Psoas muscle (tissue), 8 donors: ENCODE data around the gene FAM20A. TPM values are rescaled to one million over a fixed set of nuclear protein-coding genes. Genes with fewer than 3 reads are reported as not detected.
"Not testable (repeated sequence)": the region's sequence is repeated elsewhere in the genome, so short reads cannot be mapped to it uniquely, and the experiment has no call there.

Source experiments
- ATAC-seq, 4 donors: fragments of 200-7000 bp; cut with Tn5 transposase; one replicate each; pipeline ENCODE4 v1.9.1; 2020; ENCODE audit warnings: moderate library complexity in 3 of 4, mild to moderate bottlenecking in 2 of 4
- DNase-seq, 2 donors: peaks; one replicate each; pipeline ENCODE4 v3.0.0-alpha.2; 2020
- H3K27ac ChIP-seq: fragments of 200-600 bp; one replicate; pipeline ENCODE4 v1.8.0; 2022
- H3K27me3 ChIP-seq, 3 donors: fragments of 200-600 bp in 1 of 3; one replicate each; pipeline versions ENCODE4 v1.6.1 to v1.8.0; 2013 to 2022; ENCODE audit warnings: low read length in 2 of 3, mild to moderate bottlenecking in 2 of 3, moderate library complexity in 1 of 3; ENCODE audit not compliant: insufficient read depth in 3 of 3
- H3K36me3 ChIP-seq, 2 donors: fragments of 200-600 bp in 1 of 2; one replicate each; pipeline versions ENCODE4 v1.6.1 to v1.8.0; 2013 to 2022; ENCODE audit warnings: low read depth in 1 of 2, mild to moderate bottlenecking in 1 of 2, moderate library complexity in 1 of 2; ENCODE audit not compliant: insufficient read depth in 1 of 2
- H3K4me1 ChIP-seq: fragments of 200-600 bp; one replicate; pipeline ENCODE4 v1.8.0; 2022
- H3K4me3 ChIP-seq: fragments of 200-600 bp; one replicate; pipeline ENCODE4 v1.8.0; 2022; ENCODE audit warnings: mild to moderate bottlenecking
- H3K9me3 ChIP-seq: fragments of 200-600 bp; one replicate; pipeline ENCODE4 v1.8.0; 2022
- WGBS, 3 donors: extraction: QIAGEN DNeasy Blood & Tissue Kit; methylation state at CpG; one replicate each; pipeline versions ENCODE4 v1.1.6 to v1.1.7; 2013; 5-methylcytosine and 5-hydroxymethylcytosine counted together
- intact Hi-C, 2 donors: fragments of 100-400 bp; cut with DNase I; formaldehyde crosslinking; loops; one replicate each; pipeline versions ENCODE4 v1.11.0 to v1.14.2; 2022
- polyA plus RNA-seq, 3 donors: library from polyadenylated mRNA; stranded (reverse); fragments of 200-250 nt; gene quantifications; one replicate each; pipeline ENCODE4 v1.2.3, GENCODE V29; 2013
- total RNA-seq, 4 donors: library from RNA; stranded (reverse); fragmentation: NEBNext Ultra II Directional in 2 of 4; extraction: Animal tissue kit (Norgen Biotek cat#: 25700) in 2 of 4; gene quantifications; one replicate each; pipeline versions ENCODE4 v1.2.1 to v1.2.4, GENCODE V29; 2021 to 2023
- TF ChIP-seq, protein P1 (sequence below): fragments of 200-600 bp; IDR thresholded peaks from one replicate; pipeline ENCODE4 v1.8.0; 2022; ENCODE audit warnings: antibody characterized with exemption
- donor health status: healthy with polysubstance abuse.
- donor health status: DM: no; HTN: no; CAD: no; lungs with moderate emphysema.
- donor health status: Bipolar disorder and iron deficiency.
- donor health status: healthy.
- donor health status: DM: yes; HTN: yes; CAD: no.
- donor health status: DM: no; HTN: no; CAD: no.
- donor health status: DM: no; HTN: no; CAD: no.
- donor health status: DM: yes; HTN: yes; CAD: no.

The FAM20A gene
- total and polyA plus RNA-seq, 7 donors, result 0.83 to 7.1 (median 1.8) TPM

DNA sequence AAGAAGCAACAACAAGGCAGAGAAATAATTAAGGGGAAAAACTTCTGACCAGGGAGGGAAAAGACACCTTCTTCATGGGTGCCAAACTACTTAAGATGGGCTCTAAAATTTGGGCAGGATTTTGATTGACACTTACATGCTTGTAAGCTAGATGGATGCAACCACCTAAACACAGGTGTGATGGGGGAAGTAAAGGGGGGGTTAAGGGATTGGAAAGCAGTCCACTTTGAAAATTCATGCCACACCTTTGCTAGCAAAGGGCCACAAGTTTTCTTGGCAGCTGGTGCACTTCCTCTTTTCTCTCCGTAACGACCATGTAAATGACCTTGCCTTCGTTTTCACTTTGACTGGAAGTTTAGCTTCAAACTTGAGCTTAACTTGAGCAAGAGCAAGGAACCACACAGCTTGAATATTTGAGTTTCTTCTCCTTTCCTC is 103.3 kb downstream of the FAM20A start:
- TF ChIP-seq, protein P1, sequence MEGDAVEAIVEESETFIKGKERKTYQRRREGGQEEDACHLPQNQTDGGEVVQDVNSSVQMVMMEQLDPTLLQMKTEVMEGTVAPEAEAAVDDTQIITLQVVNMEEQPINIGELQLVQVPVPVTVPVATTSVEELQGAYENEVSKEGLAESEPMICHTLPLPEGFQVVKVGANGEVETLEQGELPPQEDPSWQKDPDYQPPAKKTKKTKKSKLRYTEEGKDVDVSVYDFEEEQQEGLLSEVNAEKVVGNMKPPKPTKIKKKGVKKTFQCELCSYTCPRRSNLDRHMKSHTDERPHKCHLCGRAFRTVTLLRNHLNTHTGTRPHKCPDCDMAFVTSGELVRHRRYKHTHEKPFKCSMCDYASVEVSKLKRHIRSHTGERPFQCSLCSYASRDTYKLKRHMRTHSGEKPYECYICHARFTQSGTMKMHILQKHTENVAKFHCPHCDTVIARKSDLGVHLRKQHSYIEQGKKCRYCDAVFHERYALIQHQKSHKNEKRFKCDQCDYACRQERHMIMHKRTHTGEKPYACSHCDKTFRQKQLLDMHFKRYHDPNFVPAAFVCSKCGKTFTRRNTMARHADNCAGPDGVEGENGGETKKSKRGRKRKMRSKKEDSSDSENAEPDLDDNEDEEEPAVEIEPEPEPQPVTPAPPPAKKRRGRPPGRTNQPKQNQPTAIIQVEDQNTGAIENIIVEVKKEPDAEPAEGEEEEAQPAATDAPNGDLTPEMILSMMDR, result no peak
- Histone ChIP-seq H3K4me1 (peaks cover 3% of the 10 kb centered on the region), H3K36me3 (no peaks in the 10 kb centered on the region), H3K9me3 (no peaks in the 10 kb centered on the region), H3K27ac (no peak overlapping the region), H3K27me3 (no peaks in the 10 kb centered on the region), H3K4me3 (no peak overlapping the region)
- DNase-seq (no peak), ATAC-seq (no peak)
- WGBS, 3 donors, result 12 to 33% (median 18%) methylated on average over 3 of the region's 3 CpGs
- intact Hi-C loops, result no loop called here

DNA sequence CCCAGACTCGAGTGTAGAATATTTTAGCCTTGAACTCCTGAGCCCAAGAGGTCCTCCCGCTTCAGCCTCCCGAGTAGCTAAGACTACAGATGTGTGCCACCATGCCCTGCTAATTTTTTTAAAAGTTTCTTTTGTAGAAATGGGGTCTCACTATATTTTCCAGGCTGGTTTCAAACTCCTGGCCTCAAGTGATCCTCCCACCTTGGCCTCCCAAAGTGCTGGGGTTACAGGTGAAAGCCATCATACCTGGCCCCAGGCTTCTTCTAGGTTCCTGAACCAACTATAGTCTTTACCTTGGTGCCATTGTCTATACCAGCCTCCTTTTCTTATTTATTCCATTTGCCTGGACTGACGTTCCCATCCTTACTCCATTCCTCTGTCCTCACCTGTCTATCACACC is 106.1 kb downstream of the FAM20A start:
- DNase-seq (no peak), ATAC-seq (no peak)
- H3K4me3 ChIP-seq, result no peak overlapping the region
- no peaks in the 10 kb centered on the region for H3K9me3 ChIP-seq
- no peaks in the 10 kb centered on the region for H3K36me3 ChIP-seq
- H3K27me3 ChIP-seq, result no peaks in the 10 kb centered on the region
- H3K27ac ChIP-seq, result no peak overlapping the region
- WGBS, 3 donors, result 88 to 95% (median 93%) methylated on average over 4 of the region's 4 CpGs
- TF ChIP-seq, protein P1, result no peak
- intact Hi-C loops, result no loop called here
- H3K4me1 ChIP-seq, result peaks cover 10% of the 10 kb centered on the region

DNA sequence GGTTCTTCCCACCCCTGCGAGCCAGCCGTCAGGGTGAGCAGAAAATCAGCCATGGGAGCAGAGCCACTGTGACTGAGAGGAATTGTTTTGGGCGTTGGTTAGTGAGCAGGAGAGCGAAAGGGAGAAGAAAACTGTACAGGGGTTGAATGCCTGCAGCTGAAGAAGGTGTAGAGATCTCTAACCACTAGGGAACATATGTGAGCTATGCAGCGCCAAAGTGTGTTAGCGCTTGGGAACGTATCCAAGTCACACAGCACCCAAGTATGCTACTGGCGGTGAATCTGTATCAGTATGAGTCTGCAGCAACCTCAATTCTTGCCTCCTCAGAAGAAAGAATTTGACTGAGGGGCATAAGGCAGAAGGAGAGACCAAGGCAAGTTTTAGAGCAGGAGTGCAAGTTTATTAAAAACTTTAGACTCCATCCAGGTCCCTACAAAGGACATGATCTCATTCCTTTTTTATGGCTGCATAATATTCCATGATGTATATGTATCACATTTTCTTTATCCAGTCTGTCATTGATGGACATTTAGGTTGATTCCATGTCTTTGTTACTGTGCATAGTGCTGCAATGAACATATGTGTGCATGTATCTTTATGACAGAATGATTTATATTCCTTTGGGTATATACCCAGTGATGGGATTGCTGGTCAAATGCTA is 108.6 kb downstream of the FAM20A start:
- H3K27ac ChIP-seq, DNase-seq, H3K36me3 ChIP-seq, H3K4me1 ChIP-seq, H3K9me3 ChIP-seq, H3K4me3 ChIP-seq, H3K27me3 ChIP-seq, ATAC-seq: not testable (repeated sequence)
- intact Hi-C loops, result loop anchor here in 1 of 2 donors (1.0 kb wide), 1 partner anchor 24 kb away; no protein-coding TSS in a partner anchor
- 86 to 89% (median 88%) methylated on average over 8 of the region's 8 CpGs for WGBS, 3 donors

DNA sequence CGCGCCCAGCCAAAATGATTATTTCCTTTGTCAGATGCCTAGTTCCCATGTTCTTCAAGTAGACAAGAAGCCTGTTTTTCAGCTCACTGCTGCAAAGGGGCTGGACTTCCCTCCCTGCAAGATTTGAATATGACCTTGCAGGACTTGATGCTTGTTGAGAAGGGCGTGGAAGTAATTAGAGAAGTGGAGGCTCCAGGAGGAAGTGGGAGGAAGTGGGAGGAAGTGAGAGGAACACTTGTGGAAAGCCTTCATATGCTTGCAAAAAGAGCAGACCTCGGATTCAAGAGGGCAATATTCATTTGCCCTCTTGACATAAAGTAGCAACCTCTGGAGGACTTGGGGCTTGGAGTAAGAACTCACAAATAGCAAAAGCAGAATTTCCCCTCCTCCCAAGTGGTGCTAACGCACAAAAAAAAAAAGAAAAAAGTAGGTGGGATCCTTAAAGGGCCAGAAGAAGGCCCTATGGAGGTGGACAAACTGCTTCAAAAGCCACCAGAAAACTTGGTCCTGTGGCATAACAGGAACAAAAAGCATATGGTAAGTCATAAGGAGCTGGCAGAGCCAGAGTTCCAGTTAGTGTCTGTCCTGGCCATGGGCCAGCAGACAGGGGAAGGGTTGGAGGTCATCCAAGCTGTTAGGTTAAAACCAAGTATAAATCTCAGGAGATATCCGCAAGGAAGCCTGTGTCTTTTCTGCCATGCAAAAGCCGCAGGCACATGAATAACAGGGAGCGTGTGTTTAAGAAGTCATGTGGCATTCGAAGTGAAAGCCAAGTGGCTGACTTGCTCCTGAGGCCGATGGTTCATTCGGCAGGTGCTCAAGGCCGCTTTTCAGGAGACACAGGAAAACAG is 109.6 kb downstream of the FAM20A start:
- H3K27ac ChIP-seq, result no peak overlapping the region
- intact Hi-C loops, result no loop called here
- peaks cover 10% of the 10 kb centered on the region for H3K4me1 ChIP-seq
- no peaks in the 10 kb centered on the region for H3K27me3 ChIP-seq
- no peaks in the 10 kb centered on the region for H3K36me3 ChIP-seq
- H3K9me3 ChIP-seq, result no peaks in the 10 kb centered on the region
- ATAC-seq (peak in 2 of 4 donors; percentile 31 to 36), DNase-seq (peak in 1 of 2 donors; percentile 64)
- no peak overlapping the region for H3K4me3 ChIP-seq
- TF ChIP-seq, protein P1, result no peak
- 51 to 61% (median 54%) methylated on average over 12 of the region's 12 CpGs for WGBS, 3 donors

DNA sequence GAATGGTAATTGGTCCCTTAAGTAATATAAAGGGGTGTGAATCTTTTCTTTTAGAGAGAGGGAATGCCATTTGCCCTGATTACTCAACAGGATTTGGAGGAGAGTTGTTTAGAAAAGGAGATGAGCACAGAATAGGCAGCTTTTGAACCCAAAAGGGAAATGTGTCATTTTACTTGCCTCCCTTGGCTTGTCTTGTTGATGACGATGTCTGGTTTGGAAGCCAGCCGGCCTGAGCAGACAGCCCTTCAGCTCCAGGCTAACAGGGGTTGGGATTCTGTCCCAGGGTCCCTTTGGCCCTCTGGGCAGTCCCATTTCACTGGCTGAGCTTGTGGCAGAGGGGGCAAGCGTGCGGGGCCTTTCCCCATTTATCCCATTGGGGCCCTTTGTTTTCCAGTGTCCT is 111.2 kb downstream of the FAM20A start:
- WGBS, 3 donors, result 43 to 72% (median 53%) methylated on average over 4 of the region's 4 CpGs
- Histone ChIP-seq H3K27me3 (no peaks in the 10 kb centered on the region), H3K4me3 (no peak overlapping the region), H3K9me3 (no peaks in the 10 kb centered on the region), H3K27ac (no peak overlapping the region), H3K4me1 (peaks cover 10% of the 10 kb centered on the region), H3K36me3 (no peaks in the 10 kb centered on the region)
- peak; percentile 54 to 71 for DNase-seq
- TF ChIP-seq, protein P1, result no peak
- intact Hi-C loops, result no loop called here
- peak in 2 of 4 donors; percentile 42 to 60 for ATAC-seq
